Lower leg skin (tissue), 3 donors: Measurements from ENCODE around the gene HOXC6.

Experiments used
- CTCF ChIP-seq, 3 donors: fragments of 450-650 bp; IDR thresholded peaks; one replicate each; pipeline ENCODE4 v1.5.1; 2016; ENCODE audit warnings: antibody characterized with exemption in 3 of 3, mild to moderate bottlenecking in 3 of 3, moderate library complexity in 2 of 3
- POLR2A ChIP-seq, 2 donors: fragments of 450-650 bp; IDR thresholded peaks; one replicate each; pipeline ENCODE4 v1.6.1; 2016 to 2017; ENCODE audit warnings: antibody characterized with exemption in 2 of 2, mild to moderate bottlenecking in 1 of 2, moderate library complexity in 1 of 2

GRCh38 chr12:54008260-54008552 lies 20.0 kb upstream of the HOXC6 start:
- TF ChIP-seq CTCF (IDR thresholded peaks at IDR 0.05) (no peak), POLR2A (IDR thresholded peaks at IDR 0.05) (no peak)
